NB4 (cell line): ENCODE data around the gene CACNA2D2.

ENCODE experiments used
- DNase-seq: peaks from one replicate; pipeline ENCODE4 v3.0.0; 2010; ENCODE audit warnings: low read depth
- H3K4me3 ChIP-seq: one replicate; pipeline ENCODE4 v1.5.1; 2011; ENCODE audit warnings: mild to moderate bottlenecking, low read depth, low read length, moderate library complexity
- MYC ChIP-seq: IDR thresholded peaks from 2 replicates; pipeline ENCODE4 v1.6.1; 2011; ENCODE audit warnings: low read depth, low read length
- POLR2A ChIP-seq: IDR thresholded peaks from 2 replicates; pipeline ENCODE4 v1.6.1; 2011; ENCODE audit warnings: mild to moderate bottlenecking; ENCODE audit not compliant: insufficient read length; ENCODE audit errors: extremely low read depth
- TF ChIP-seq, protein P1 (sequence below): IDR thresholded peaks from 2 replicates; pipeline ENCODE4 v1.6.1; 2011; ENCODE audit warnings: low read depth, low read length
- TF ChIP-seq, protein P2 (sequence below): IDR thresholded peaks from one replicate; pipeline ENCODE4 v1.5.1; 2012; ENCODE audit warnings: low read depth, low read length

Gene CACNA2D2

DNA sequence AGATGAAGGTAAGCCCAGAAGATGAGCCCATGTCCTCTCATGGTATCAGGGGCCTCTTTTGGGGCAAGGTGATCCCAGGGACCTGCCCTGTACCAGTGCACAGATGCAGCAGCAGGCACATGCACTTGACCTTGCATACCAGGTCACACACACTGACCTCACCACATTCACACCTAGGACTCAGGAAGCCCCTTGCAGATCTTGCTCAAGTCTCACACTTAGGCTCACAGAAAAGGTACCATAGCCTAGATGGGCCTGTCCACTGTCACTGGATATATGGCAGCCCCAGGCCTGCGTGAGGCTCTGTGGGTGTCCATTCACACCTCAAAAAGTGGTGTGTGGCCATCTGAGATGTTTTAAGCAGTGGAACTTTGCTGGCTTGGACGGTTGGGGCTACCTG is 58.7 kb downstream of the CACNA2D2 start:
- DNase-seq: no peak
- TF ChIP-seq, protein P1, sequence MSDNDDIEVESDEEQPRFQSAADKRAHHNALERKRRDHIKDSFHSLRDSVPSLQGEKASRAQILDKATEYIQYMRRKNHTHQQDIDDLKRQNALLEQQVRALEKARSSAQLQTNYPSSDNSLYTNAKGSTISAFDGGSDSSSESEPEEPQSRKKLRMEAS: no peak
- TF ChIP-seq MYC (no peak), POLR2A (no peak)
- TF ChIP-seq, protein P2, sequence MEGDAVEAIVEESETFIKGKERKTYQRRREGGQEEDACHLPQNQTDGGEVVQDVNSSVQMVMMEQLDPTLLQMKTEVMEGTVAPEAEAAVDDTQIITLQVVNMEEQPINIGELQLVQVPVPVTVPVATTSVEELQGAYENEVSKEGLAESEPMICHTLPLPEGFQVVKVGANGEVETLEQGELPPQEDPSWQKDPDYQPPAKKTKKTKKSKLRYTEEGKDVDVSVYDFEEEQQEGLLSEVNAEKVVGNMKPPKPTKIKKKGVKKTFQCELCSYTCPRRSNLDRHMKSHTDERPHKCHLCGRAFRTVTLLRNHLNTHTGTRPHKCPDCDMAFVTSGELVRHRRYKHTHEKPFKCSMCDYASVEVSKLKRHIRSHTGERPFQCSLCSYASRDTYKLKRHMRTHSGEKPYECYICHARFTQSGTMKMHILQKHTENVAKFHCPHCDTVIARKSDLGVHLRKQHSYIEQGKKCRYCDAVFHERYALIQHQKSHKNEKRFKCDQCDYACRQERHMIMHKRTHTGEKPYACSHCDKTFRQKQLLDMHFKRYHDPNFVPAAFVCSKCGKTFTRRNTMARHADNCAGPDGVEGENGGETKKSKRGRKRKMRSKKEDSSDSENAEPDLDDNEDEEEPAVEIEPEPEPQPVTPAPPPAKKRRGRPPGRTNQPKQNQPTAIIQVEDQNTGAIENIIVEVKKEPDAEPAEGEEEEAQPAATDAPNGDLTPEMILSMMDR: no peak

DNA sequence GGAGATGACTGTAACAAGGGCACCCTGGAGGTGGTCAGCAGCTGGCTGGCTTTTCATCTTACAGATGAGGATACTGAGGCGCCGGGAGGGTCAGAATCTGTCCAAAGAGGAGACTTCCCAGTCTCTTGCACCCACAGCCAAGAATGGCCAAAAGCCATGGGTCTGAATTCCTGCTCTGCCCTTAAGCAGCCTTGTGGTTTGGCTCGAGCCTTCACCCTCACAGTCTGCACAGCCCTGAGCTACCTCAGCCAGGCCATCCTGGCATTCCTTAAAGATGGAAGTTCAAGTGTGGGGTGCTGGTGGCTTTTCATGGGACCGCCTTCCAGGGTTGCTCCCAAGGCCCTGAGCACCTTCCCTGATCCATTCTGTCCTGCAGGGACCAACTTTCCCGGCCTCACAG is 59.2 kb downstream of the CACNA2D2 start:
- no peak for DNase-seq
- TF ChIP-seq, protein P1: no peak
- TF ChIP-seq, protein P2: no peak
- TF ChIP-seq POLR2A: no peak
- no peak for TF ChIP-seq MYC
- no peak overlapping the region for H3K4me3 ChIP-seq

More for the DNA sequence above, 58.7 kb downstream of the CACNA2D2 start:
- H3K4me3 ChIP-seq: no peak overlapping the region

DNA sequence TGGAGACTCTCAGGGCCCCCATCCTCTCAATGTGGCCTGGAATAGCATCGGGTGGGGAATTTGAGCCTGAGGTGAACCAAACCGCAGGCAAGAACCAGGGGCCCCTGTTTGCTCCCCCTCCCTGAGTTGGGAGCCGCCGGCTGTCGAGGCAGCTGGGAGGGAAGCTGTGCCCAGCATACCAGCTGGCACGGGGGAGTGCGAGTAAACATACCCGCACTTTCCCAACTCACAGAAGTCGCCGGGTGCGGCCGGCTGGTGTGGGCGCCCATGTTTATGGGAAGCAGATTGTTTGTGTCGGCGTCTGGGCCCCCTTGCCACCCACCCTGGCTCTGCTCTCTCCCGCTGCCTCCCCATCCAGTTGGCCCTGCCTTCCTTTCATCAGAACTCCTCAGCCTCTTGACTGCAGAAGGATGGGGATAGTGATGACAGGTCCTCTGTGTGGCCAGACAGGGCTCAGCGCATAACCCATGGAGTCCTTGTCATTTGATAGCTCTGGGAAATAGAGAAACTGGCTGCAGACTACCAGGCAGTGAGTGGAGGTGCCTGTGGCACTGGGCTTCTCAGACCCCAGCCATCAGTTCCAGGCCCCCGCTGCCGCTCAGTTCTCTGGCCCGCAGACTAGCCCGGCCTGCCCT is 60.4 kb downstream of the CACNA2D2 start:
- no peak overlapping the region for H3K4me3 ChIP-seq
- TF ChIP-seq MYC (no peak), POLR2A (no peak)
- TF ChIP-seq, protein P2: no peak
- TF ChIP-seq, protein P1: no peak
- DNase-seq: no peak

DNA sequence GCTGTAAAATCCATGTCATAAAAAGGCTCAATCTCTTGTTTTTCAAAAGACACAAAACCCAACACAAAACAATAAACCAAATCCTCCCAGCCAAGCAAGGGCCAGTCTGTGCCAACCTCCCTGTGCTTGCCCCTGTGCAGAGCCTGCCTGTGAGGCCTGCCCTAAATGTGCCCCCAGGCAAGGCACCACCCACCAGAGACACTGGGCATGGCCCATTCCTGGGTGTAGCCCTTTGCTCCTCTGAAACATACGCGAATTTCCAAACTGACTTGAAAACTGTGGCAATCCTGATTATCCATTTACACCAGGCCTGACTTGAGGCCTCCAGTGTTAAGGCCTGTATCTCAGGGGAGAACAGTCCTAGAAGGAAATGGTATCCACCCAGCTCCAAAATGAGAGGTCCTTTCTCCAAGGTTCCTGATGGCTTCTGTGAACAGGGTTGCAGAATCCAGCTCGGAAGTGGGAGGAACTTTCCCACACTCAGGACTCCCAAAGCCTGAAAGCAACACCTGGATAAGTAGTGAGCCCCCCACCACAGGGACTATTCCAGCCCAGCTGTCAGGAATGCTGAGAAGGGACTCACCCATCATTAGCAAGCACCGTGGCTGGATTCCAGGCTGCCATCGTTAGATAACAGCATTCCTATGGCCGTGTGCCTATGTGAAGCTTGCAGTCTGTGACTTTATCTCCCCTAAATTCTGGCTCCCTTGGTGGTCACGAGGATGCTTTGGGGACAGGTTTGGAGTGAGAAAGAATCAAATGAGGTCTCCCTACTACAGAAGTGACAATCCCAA is 61.8 kb downstream of the CACNA2D2 start:
- TF ChIP-seq POLR2A (no peak), MYC (no peak)
- TF ChIP-seq, protein P2: no peak
- TF ChIP-seq, protein P1: no peak
- DNase-seq: no peak
- no peak overlapping the region for H3K4me3 ChIP-seq

DNA sequence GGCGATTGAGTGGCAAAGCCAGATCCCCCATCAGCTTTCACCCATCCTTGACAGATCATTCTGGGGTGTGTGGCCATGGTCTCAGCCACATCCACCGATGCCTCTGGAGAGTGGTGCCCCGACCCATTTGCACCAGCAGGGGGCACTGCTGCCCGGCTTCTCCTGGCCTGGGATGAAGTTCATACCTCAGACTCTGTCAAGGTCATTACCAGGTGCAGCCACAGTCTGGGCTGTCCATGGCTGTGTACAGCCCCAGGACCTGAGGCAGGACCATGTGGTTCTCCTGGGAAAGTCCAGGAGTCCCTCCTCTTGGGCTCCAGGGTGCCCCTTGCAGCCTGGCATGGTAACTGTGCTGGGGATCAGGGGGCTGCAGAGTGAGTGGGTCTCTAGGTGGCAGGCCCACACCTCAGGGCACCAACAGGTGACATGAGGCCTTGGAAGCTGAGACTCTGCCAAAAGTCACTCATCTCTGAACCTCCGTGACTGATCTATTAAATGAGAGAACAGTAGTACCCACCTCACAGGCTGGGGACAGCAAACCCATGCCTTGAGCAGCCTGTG is 67.2 kb downstream of the CACNA2D2 start:
- TF ChIP-seq, protein P2: peak; percentile 85
- no peak for TF ChIP-seq POLR2A
- DNase-seq: peak; percentile 63
- H3K4me3 ChIP-seq: no peak overlapping the region
